ENCODE results near the gene ALDH1A2.

- TF ChIP-seq, protein P1, sequence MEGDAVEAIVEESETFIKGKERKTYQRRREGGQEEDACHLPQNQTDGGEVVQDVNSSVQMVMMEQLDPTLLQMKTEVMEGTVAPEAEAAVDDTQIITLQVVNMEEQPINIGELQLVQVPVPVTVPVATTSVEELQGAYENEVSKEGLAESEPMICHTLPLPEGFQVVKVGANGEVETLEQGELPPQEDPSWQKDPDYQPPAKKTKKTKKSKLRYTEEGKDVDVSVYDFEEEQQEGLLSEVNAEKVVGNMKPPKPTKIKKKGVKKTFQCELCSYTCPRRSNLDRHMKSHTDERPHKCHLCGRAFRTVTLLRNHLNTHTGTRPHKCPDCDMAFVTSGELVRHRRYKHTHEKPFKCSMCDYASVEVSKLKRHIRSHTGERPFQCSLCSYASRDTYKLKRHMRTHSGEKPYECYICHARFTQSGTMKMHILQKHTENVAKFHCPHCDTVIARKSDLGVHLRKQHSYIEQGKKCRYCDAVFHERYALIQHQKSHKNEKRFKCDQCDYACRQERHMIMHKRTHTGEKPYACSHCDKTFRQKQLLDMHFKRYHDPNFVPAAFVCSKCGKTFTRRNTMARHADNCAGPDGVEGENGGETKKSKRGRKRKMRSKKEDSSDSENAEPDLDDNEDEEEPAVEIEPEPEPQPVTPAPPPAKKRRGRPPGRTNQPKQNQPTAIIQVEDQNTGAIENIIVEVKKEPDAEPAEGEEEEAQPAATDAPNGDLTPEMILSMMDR (conservative IDR thresholded peaks at IDR 0.05) = no peak
- no peak for TF ChIP-seq EZH2 (IDR thresholded peaks at IDR 0.05; ENCODE audit: low read depth)
Observed at GRCh38 chr15:57945616-57946015, 119.9 kb downstream of the ALDH1A2 start.
